Epithelial cell of esophagus (primary cell): ENCODE measurements around the gene INPP4A.

Experiments used
- DNase-seq: peaks from one replicate; pipeline ENCODE4 v3.0.0; 2010; ENCODE audit warnings: low read depth
- H3K4me3 ChIP-seq: 2 replicates; pipeline ENCODE4 v1.5.1; 2011; ENCODE audit warnings: mild to moderate bottlenecking, low read length, control low read depth
- TF ChIP-seq, protein P1 (sequence below): IDR thresholded peaks from 2 replicates; pipeline ENCODE4 v1.5.1; 2011; ENCODE audit warnings: low read depth, mild to moderate bottlenecking, low read length, control low read depth, inconsistent platforms; ENCODE audit not compliant: insufficient read depth; ENCODE audit errors: missing control alignments

The INPP4A gene

DNA sequence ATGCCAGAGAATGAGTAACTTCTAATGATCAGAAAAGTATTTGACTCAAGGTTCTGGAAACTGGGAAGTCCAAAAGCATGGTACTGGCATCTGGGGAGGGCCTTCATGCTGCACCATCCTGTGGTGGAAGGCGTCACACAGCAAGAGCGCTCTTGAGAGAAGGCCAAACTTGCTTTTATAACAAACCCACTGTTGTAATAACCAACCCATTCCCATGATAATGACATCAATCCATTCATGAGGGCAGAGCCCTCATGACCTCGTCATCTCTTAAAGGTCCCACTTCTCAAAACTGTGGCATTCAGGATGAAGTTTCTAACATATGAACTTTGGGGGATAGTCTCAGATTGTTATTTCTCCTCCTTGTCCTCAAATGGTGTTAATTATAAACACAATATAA, 95.9 kb downstream of the INPP4A start:
- no peak for DNase-seq
- no peak overlapping the region for H3K4me3 ChIP-seq
- TF ChIP-seq, protein P1, sequence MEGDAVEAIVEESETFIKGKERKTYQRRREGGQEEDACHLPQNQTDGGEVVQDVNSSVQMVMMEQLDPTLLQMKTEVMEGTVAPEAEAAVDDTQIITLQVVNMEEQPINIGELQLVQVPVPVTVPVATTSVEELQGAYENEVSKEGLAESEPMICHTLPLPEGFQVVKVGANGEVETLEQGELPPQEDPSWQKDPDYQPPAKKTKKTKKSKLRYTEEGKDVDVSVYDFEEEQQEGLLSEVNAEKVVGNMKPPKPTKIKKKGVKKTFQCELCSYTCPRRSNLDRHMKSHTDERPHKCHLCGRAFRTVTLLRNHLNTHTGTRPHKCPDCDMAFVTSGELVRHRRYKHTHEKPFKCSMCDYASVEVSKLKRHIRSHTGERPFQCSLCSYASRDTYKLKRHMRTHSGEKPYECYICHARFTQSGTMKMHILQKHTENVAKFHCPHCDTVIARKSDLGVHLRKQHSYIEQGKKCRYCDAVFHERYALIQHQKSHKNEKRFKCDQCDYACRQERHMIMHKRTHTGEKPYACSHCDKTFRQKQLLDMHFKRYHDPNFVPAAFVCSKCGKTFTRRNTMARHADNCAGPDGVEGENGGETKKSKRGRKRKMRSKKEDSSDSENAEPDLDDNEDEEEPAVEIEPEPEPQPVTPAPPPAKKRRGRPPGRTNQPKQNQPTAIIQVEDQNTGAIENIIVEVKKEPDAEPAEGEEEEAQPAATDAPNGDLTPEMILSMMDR: no peak

DNA sequence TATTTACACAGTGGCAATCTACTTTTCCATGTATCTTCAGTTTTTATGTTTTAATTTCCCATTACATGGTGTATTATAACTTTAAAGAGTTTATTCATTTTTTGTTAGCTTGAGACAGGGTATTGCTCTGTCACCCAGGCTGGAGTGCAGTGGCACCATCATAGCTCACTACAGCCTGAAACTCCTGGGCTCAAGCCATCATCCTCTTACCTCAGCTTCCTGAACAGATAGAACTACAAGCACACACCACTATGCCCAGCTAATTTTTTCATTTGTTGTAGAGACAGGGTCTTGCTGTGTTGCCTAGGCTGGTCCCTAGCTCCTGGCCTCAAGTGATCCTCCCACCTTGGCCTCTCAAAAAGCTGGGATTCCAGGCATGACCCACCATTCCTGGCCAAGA, 96.8 kb downstream of the INPP4A start:
- DNase-seq: no peak
- TF ChIP-seq, protein P1: no peak
- H3K4me3 ChIP-seq: no peak overlapping the region

DNA sequence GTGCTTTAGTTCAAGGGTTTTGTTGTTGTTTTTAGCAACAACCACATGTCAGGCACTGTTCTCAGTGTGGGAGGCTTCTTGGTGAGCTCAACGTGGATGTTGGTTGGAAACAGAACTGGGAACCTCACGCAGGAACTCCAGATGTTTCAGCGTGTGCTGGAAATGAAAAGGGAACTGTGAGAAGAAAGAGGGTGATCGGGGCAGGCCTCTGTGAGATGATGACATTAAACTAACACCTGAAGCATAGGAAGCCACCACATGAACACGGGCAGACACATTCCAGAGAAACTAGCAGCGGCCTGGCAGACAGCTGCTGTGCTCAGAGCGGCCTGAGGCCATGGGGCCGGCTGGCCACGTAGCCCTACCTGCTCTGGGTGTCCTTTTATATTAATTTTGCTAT, 97.2 kb downstream of the INPP4A start:
- H3K4me3 ChIP-seq: no peak overlapping the region
- TF ChIP-seq, protein P1: no peak
- peak; percentile 23 for DNase-seq

DNA sequence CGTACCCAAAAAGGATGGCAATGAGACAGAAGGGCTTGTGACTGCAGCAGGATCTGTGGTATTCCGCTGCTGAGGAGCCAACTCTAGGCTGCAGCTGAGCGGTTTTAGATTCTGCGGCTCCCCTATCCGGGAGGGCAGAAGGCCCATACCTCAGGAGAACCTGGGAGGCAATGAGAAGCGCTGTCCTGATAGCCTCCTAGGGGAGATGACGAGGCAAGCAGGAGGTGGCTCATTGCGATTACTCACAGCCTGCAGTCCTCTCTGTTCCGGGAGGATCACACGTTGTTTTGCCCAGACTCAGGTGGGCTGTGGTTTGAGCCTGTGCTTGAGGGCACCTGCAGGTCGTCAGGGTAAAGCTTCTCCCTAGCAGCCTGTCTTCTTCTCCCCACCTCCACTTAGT, 98.6 kb downstream of the INPP4A start:
- TF ChIP-seq, protein P1: no peak
- DNase-seq: peak; percentile 26
- no peak overlapping the region for H3K4me3 ChIP-seq

- no peak overlapping the region for H3K4me3 ChIP-seq
- TF ChIP-seq, protein P1: no peak
- no peak for DNase-seq
These were observed 99.2 kb downstream of the INPP4A start for GRCh38 chr2:98543842-98544241.

GRCh38 chr2:98545591-98545990, 100.9 kb downstream of the INPP4A start:
- H3K4me3 ChIP-seq: no peak overlapping the region
- TF ChIP-seq, protein P1: no peak
- DNase-seq: no peak

GRCh38 chr2:98546186-98546585, 101.5 kb downstream of the INPP4A start:
- DNase-seq: no peak
- H3K4me3 ChIP-seq: no peak overlapping the region
- TF ChIP-seq, protein P1: no peak
